Uterus (tissue), 4 donors: ENCODE results near the gene TMC4. TPM values are rescaled to one million over a fixed set of nuclear protein-coding genes. Genes with fewer than 3 reads are reported as not detected.
"Not testable (repeated sequence)": the region's sequence is repeated elsewhere in the genome, so short reads cannot be mapped to it uniquely, and the experiment has no call there.

Experiments used
- DNase-seq, 2 donors: peaks; one replicate each; pipeline ENCODE4 v3.0.0-alpha.2; 2019 to 2020
- H3K27ac ChIP-seq, 2 donors: fragments of 200-600 bp; sonication (generic); 1 replicate in 1 of 2; 2 replicates in 1 of 2; pipeline ENCODE4 v1.5.1; 2016 to 2018
- H3K27me3 ChIP-seq, 2 donors: fragments of 200-600 bp; sonication (generic); one replicate each; pipeline ENCODE4 v1.5.1; 2018 to 2019; ENCODE audit warnings: control low read depth in 1 of 2
- H3K36me3 ChIP-seq, 2 donors: fragments of 200-600 bp; sonication (generic); one replicate each; pipeline ENCODE4 v1.5.1; 2019; ENCODE audit warnings: control low read depth in 1 of 2
- H3K4me1 ChIP-seq, 2 donors: fragments of 200-600 bp; sonication (generic); one replicate each; pipeline ENCODE4 v1.5.1; 2018 to 2019; ENCODE audit warnings: control low read depth in 1 of 2
- H3K4me3 ChIP-seq, 2 donors: fragments of 200-600 bp; sonication (generic); 1 replicate in 1 of 2; 2 replicates in 1 of 2; pipeline ENCODE4 v1.5.1; 2018 to 2019; ENCODE audit warnings: mild to moderate bottlenecking in 1 of 2
- H3K9me3 ChIP-seq, 2 donors: fragments of 200-600 bp; sonication (generic); one replicate each; pipeline ENCODE4 v1.5.1; 2019; ENCODE audit warnings: control low read depth in 1 of 2
- POLR2A ChIP-seq, 2 donors: fragments of 450-650 bp; IDR thresholded peaks; one replicate each; pipeline ENCODE4 v1.6.1; 2016; ENCODE audit warnings: antibody characterized with exemption in 2 of 2, mild to moderate bottlenecking in 1 of 2, moderate library complexity in 1 of 2
- intact Hi-C: fragments of 100-400 bp; cut with DNase I; formaldehyde crosslinking; loops from one replicate; pipeline ENCODE4 v1.15.1; 2023; ENCODE audit warnings: low total_unique reads
- total RNA-seq, 4 donors: library from RNA; depleted of rRNA in 3 of 4; stranded (reverse); fragments of >200 nt in 3 of 4; gene quantifications; one replicate each; pipeline versions ENCODE4 v1.1.0 to v1.2.4, GENCODE V29; 2014 to 2023
- TF ChIP-seq, protein P1 (sequence below), 4 experiments: fragments of 200-600 bp in 2 of 4; fragments of 450-650 bp in 2 of 4; sonication (generic) in 2 of 4; IDR thresholded peaks; one replicate each; pipeline ENCODE4 v1.5.1; 2016 to 2019; ENCODE audit warnings: antibody characterized with exemption in 4 of 4, mild to moderate bottlenecking in 2 of 4, moderate library complexity in 1 of 4
- donor health status: DM: yes; HTN: yes; CAD: no.

The TMC4 gene
- total RNA-seq, 4 donors from 2014 or later, result 1.3 to 31.0 (median 3.0) TPM; not detected in 1

DNA sequence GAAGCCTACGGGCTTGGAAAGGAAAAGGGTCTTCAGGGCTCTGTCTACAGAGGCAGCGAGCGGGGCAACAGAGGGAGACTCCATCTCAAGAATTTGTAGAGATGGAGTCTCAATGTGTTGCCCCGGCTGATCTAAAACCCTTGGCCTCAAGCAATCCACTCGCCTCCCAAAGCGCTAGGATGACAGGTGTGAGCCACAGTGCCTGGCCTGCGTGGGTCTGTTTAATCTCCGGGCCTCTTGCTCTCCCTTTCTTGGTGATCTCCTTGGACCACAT lies 35.8 kb upstream of the TMC4 start:
- DNase-seq, result no peak
- Histone ChIP-seq H3K27ac (peak overlapping the region in 1 of 2 donors; percentile 74), H3K4me3 (no peak overlapping the region), H3K36me3 (no peaks in the 10 kb centered on the region), H3K9me3 (no peaks in the 10 kb centered on the region), H3K27me3 (no peaks in the 10 kb centered on the region), H3K4me1 (peaks cover 0 to 10% of the 10 kb centered on the region in 2 donors)
- intact Hi-C loops, result no loop called here
- TF ChIP-seq POLR2A (IDR thresholded peaks at IDR 0.05), result no peak

DNA sequence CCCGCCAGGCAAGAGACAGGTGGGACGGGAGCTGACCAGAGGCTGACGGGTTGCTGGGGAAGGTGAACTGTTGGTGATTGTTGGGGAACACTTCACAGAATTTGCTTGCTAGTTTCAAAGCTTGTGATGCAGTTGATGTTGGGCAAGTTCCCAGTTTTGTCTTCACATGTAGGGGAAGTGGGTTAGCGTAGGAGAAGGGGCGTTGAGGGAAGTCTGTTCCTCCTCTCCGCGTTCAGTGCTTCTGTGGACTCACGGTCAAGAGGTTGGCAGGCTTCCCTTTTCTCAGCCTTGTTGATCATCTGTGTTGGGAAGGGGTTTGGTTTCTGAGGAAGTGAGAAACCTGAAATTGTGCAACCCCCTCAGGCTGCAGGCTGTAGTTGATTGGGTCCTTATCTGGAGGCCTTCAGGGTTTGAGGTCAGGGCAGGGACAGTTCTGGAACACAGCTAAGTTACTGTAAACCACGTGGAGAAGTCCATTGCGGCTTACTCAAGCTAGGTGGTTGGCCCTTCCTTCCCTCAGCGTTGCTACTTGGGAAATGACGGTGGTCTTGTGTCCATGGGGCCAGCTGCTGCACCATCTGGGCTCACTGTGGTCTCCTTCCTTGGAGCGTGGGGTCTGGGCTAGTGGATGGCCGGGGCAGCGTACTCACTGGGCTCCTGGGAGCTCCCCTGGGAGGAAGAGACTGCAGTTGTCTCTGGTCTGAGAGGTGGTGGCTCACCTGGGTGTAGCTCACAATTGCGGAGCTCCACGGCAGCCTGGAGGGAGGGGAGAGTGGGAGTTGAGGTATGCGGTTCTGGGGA lies 35.2 kb upstream of the TMC4 start:
- Histone ChIP-seq H3K27ac (no peak overlapping the region), H3K9me3 (no peaks in the 10 kb centered on the region), H3K4me3 (no peak overlapping the region), H3K36me3 (no peaks in the 10 kb centered on the region), H3K4me1 (peaks cover 0 to 10% of the 10 kb centered on the region in 2 donors), H3K27me3 (no peaks in the 10 kb centered on the region)
- intact Hi-C loops, result no loop called here
- DNase-seq, result peak in 1 of 2 donors; percentile 54
- TF ChIP-seq POLR2A (IDR thresholded peaks at IDR 0.05), result no peak
- TF ChIP-seq, protein P1, sequence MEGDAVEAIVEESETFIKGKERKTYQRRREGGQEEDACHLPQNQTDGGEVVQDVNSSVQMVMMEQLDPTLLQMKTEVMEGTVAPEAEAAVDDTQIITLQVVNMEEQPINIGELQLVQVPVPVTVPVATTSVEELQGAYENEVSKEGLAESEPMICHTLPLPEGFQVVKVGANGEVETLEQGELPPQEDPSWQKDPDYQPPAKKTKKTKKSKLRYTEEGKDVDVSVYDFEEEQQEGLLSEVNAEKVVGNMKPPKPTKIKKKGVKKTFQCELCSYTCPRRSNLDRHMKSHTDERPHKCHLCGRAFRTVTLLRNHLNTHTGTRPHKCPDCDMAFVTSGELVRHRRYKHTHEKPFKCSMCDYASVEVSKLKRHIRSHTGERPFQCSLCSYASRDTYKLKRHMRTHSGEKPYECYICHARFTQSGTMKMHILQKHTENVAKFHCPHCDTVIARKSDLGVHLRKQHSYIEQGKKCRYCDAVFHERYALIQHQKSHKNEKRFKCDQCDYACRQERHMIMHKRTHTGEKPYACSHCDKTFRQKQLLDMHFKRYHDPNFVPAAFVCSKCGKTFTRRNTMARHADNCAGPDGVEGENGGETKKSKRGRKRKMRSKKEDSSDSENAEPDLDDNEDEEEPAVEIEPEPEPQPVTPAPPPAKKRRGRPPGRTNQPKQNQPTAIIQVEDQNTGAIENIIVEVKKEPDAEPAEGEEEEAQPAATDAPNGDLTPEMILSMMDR (IDR thresholded peaks at IDR 0.05), result no peak

DNA sequence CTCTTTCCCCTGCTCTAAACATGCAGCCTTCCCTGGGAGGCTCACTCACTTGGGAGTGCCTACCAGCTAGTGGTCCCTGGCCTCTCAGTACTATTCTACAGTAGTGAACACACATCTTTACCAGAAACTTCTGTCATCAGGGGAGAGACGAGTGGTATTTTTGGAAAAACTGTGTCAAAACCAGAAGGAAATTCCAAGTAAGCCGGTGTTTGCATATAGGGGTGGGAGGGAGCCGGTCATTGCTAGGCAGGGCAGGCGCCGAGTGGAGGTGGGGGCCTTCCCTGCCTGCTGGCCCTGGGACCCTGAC lies 34.7 kb upstream of the TMC4 start:
- TF ChIP-seq, protein P1 (IDR thresholded peaks at IDR 0.05), result no peak
- no peak for TF ChIP-seq POLR2A (IDR thresholded peaks at IDR 0.05)
- intact Hi-C loops, result no loop called here
- H3K4me1 ChIP-seq, result peaks cover 0 to 10% of the 10 kb centered on the region in 2 donors
- no peaks in the 10 kb centered on the region for H3K36me3 ChIP-seq
- no peak overlapping the region for H3K4me3 ChIP-seq
- H3K27me3 ChIP-seq, result no peaks in the 10 kb centered on the region
- DNase-seq, result no peak
- no peaks in the 10 kb centered on the region for H3K9me3 ChIP-seq
- no peak overlapping the region for H3K27ac ChIP-seq

DNA sequence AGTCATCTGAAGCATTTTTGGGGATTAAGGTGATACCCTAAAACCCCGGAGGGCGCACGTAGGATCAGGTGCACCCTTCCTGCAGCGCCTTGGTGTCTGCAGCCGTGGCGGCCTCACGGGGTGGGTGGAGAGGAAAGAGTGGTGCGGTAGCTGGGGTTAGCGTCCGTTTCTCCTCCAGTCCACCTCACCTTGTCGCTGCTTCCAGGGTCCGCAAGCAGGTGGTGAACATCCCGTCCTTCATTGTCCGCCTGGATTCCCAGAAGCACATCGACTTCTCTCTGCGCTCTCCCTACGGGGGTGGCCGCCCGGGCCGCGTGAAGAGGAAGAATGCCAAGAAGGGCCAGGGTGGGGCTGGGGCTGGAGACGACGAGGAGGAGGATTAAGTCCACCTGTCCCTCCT lies 34.2 kb upstream of the TMC4 start:
- intact Hi-C loops, H3K27ac ChIP-seq, H3K36me3 ChIP-seq, H3K4me3 ChIP-seq, DNase-seq, H3K27me3 ChIP-seq, H3K9me3 ChIP-seq: not testable (repeated sequence)
- H3K4me1 ChIP-seq, result peaks cover 3 to 11% of the 10 kb centered on the region in 2 donors

DNA sequence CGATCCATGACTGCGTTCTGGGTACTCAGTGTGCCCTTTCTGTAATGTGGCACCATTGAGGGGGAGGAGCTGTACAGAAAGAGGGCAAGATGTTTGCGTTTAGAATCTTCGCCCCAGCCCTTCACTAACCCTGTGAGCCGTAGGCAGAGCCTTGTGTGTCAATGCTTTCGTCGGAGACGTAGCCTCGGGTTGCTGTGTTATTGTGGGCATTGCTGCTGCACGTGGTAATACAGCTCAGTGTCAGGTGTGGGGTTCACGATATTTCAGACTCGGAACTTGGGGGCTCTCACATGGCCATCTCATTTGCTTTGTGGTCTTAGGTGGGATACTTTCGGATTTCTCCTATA lies 33.8 kb upstream of the TMC4 start:
- Histone ChIP-seq H3K27ac (no peak overlapping the region), H3K36me3 (no peaks in the 10 kb centered on the region), H3K4me1 (peaks cover 6 to 15% of the 10 kb centered on the region in 2 donors), H3K27me3 (no peaks in the 10 kb centered on the region), H3K4me3 (no peak overlapping the region), H3K9me3 (no peaks in the 10 kb centered on the region)
- no peak for DNase-seq
- TF ChIP-seq, protein P1 (IDR thresholded peaks at IDR 0.05), result no peak
- no peak for TF ChIP-seq POLR2A (IDR thresholded peaks at IDR 0.05)
- intact Hi-C loops, result no loop called here

DNA sequence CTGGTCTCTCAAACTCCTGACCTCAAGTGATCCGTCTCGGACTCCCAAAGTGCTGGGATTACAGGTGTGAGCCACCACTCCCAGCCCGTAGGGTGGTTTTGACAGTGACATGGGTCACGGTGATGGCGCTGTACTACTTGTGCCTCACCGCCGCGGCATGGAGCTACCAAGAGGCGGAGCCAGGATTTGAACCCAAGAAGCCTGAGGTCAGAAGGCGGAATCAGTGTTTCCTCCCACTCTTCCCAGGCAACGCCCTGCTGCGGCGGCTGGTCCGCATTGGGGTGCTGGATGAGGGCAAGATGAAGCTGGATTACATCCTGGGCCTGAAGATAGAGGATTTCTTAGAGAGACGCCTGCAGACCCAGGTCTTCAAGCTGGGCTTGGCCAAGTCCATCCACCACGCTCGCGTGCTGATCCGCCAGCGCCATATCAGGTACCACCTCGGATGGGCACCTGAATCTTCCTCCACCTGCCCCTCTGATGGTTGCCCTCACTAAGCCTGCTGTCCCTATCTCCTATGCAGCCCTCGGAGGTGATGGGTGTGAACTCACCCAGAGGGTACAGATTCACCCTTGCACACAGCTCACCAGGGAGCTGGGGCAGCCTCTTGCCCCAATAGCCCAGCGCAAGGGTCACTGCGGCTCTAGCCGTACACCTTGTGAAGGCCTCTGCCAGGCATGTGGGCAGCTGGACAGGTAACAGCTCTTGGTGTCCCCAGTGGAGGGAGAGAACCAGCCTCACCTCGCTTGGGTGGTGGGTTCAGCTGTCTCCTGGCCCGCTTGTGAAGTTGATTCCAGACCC lies 33.3 kb upstream of the TMC4 start:
- intact Hi-C loops, result no loop called here
- Histone ChIP-seq H3K27ac (no peak overlapping the region), H3K36me3 (no peaks in the 10 kb centered on the region), H3K4me3 (no peak overlapping the region), H3K4me1 (peaks cover 6 to 18% of the 10 kb centered on the region in 2 donors), H3K27me3 (no peaks in the 10 kb centered on the region), H3K9me3 (no peaks in the 10 kb centered on the region)
- no peak for TF ChIP-seq POLR2A (IDR thresholded peaks at IDR 0.05)
- TF ChIP-seq, protein P1 (IDR thresholded peaks at IDR 0.05), result no peak
- no peak for DNase-seq
